HUES6 (cell line): ENCODE data around the gene OVCH2.

Experiments used
- H3K27ac ChIP-seq: 2 replicates; pipeline ENCODE4 v1.7.0; 2013; ENCODE audit warnings: low read depth, mild to moderate bottlenecking, low read length, inconsistent platforms
- H3K27me3 ChIP-seq: 2 replicates; pipeline ENCODE4 v1.6.1; 2013; ENCODE audit warnings: low read length; ENCODE audit not compliant: control insufficient read depth, insufficient read depth
- H3K36me3 ChIP-seq: 2 replicates; pipeline ENCODE4 v1.6.1; 2013; ENCODE audit warnings: low read length; ENCODE audit not compliant: control insufficient read depth, insufficient read depth
- H3K4me1 ChIP-seq: 2 replicates; pipeline ENCODE4 v1.6.1; 2013; ENCODE audit warnings: low read length; ENCODE audit not compliant: control insufficient read depth, insufficient read depth
- H3K4me3 ChIP-seq: 2 replicates; pipeline ENCODE4 v1.5.1; 2013; ENCODE audit warnings: low read depth, low read length
- H3K9ac ChIP-seq: one replicate; pipeline ENCODE4 v1.6.1; 2013; ENCODE audit warnings: mild to moderate bottlenecking, low read length
- H3K9me3 ChIP-seq: 2 replicates; pipeline ENCODE4 v1.6.1; 2013; ENCODE audit warnings: low read depth, low read length; ENCODE audit not compliant: control insufficient read depth, insufficient read depth

OVCH2 gene

GRCh38 chr11:7639643-7640025, 66.6 kb downstream of the OVCH2 start:
- Histone ChIP-seq H3K36me3 (no peaks in the 10 kb centered on the region), H3K9ac (no peak overlapping the region), H3K4me3 (no peak overlapping the region)

More at GRCh38 chr11:7639643-7640025, 66.6 kb downstream of the OVCH2 start:
- Histone ChIP-seq H3K27me3 (no peaks in the 10 kb centered on the region), H3K27ac (no peak overlapping the region), H3K9me3 (no peaks in the 10 kb centered on the region), H3K4me1 (peaks cover 12% of the 10 kb centered on the region; the same call in 1 of the 2 replicates)
